GM18873 (cell line): ENCODE data around the gene MAGI2.

ENCODE experiments used
- ATAC-seq: cut with Tn5 transposase; IDR thresholded peaks from one replicate; pipeline ENCODE4 v1.9.1; 2021; ENCODE audit warnings: mild to moderate bottlenecking, moderate library complexity, moderate number of reproducible peaks; ENCODE audit not compliant: unreplicated experiment, low FRiP score

The MAGI2 gene

GRCh38 chr7:79199266-79199665 is 254.2 kb downstream of the MAGI2 start:
- ATAC-seq = no peak

- ATAC-seq = no peak
Measured at GRCh38 chr7:79185605-79186004, 267.9 kb downstream of the MAGI2 start.

GRCh38 chr7:79182283-79182682 is 271.2 kb downstream of the MAGI2 start:
- ATAC-seq = no peak

- ATAC-seq = no peak
Measured at GRCh38 chr7:79180533-79180932, 272.9 kb downstream of the MAGI2 start.

- no peak for ATAC-seq
Measured at GRCh38 chr7:79176859-79177477, 276.5 kb downstream of the MAGI2 start.

GRCh38 chr7:79175374-79175773 is 278.1 kb downstream of the MAGI2 start:
- no peak for ATAC-seq

GRCh38 chr7:79165225-79165624 is 288.2 kb downstream of the MAGI2 start:
- no peak for ATAC-seq

- no peak for ATAC-seq
Measured at GRCh38 chr7:79159040-79159664, 294.3 kb downstream of the MAGI2 start.

GRCh38 chr7:79157281-79157680 is 296.2 kb downstream of the MAGI2 start:
- ATAC-seq = no peak

- ATAC-seq = no peak
Measured at GRCh38 chr7:79149831-79150230, 303.6 kb downstream of the MAGI2 start.

GRCh38 chr7:79142706-79143105 is 310.8 kb downstream of the MAGI2 start:
- ATAC-seq = no peak

- ATAC-seq = no peak
Measured at GRCh38 chr7:79141252-79141651, 312.2 kb downstream of the MAGI2 start.

GRCh38 chr7:79137942-79138341 is 315.5 kb downstream of the MAGI2 start:
- ATAC-seq = no peak

GRCh38 chr7:79132844-79133451 is 320.5 kb downstream of the MAGI2 start:
- no peak for ATAC-seq

- ATAC-seq = no peak
Measured at GRCh38 chr7:79130715-79131114, 322.8 kb downstream of the MAGI2 start.

- no peak for ATAC-seq
Measured at GRCh38 chr7:79124331-79124730, 329.1 kb downstream of the MAGI2 start.

GRCh38 chr7:79118143-79118542 is 335.3 kb downstream of the MAGI2 start:
- ATAC-seq = no peak

GRCh38 chr7:79096361-79096805 is 357.1 kb downstream of the MAGI2 start:
- no peak for ATAC-seq

GRCh38 chr7:79093421-79093820 is 360.0 kb downstream of the MAGI2 start:
- no peak for ATAC-seq

- no peak for ATAC-seq
Measured at GRCh38 chr7:79091661-79092060, 361.8 kb downstream of the MAGI2 start.

GRCh38 chr7:79091011-79091410 is 362.5 kb downstream of the MAGI2 start:
- ATAC-seq = no peak

- ATAC-seq = no peak
Measured at GRCh38 chr7:79090543-79090942, 362.9 kb downstream of the MAGI2 start.
